CD14-positive monocyte (primary cell): ENCODE data around the gene CEP126. TPM values are rescaled to one million over a fixed set of nuclear protein-coding genes. Genes with fewer than 3 reads are reported as not detected.

Source experiments
- DNase-seq, 3 donors: peaks; one replicate each; pipeline ENCODE4 v3.0.0-alpha.2; 2011 to 2022
- H2AFZ ChIP-seq: 2 replicates; pipeline ENCODE4 v1.6.0; 2012; ENCODE audit warnings: mild to moderate bottlenecking, low read depth, low read length, inconsistent platforms; ENCODE audit not compliant: insufficient read depth, poor library complexity, severe bottlenecking
- H3K27ac ChIP-seq, 2 donors: 1 replicate in 1 of 2; 2 replicates in 1 of 2; pipeline ENCODE4 v1.5.1; 2012 to 2013; ENCODE audit warnings: low read length in 2 of 2, control low read depth in 1 of 2, inconsistent platforms in 1 of 2, low read depth in 1 of 2, mild to moderate bottlenecking in 1 of 2
- H3K27me3 ChIP-seq, 2 donors: one replicate each; pipeline versions ENCODE4 v1.6.0 to v1.6.1; 2011 to 2013; ENCODE audit warnings: low read length in 2 of 2; ENCODE audit not compliant: control insufficient read depth in 2 of 2, insufficient read depth in 2 of 2
- H3K36me3 ChIP-seq, 2 donors: replicated peaks in 1 of 2; 1 replicate in 1 of 2; 2 replicates in 1 of 2; pipeline versions ENCODE4 v1.5.1 to v1.6.1; 2012 to 2013; ENCODE audit warnings: low read length in 2 of 2, control low read depth in 1 of 2, inconsistent platforms in 1 of 2, mild to moderate bottlenecking in 1 of 2; ENCODE audit not compliant: insufficient read depth in 2 of 2, control insufficient read depth in 1 of 2
- H3K4me1 ChIP-seq, 2 donors: 1 replicate in 1 of 2; 2 replicates in 1 of 2; pipeline versions ENCODE4 v1.5.1 to v1.6.1; 2012 to 2013; ENCODE audit warnings: low read length in 2 of 2, control low read depth in 1 of 2, inconsistent platforms in 1 of 2, mild to moderate bottlenecking in 1 of 2, moderate library complexity in 1 of 2; ENCODE audit not compliant: insufficient read depth in 2 of 2, control insufficient read depth in 1 of 2
- H3K4me2 ChIP-seq: replicated peaks from 2 replicates; pipeline ENCODE3; 2012; ENCODE audit warnings: low read length, moderate library complexity, mild to moderate bottlenecking; ENCODE audit not compliant: poor library complexity, severe bottlenecking; ENCODE audit errors: extremely low read depth
- H3K4me3 ChIP-seq, 3 experiments: fragments of 200-600 bp in 1 of 3; sonication (generic) in 1 of 3; replicated peaks in 1 of 3; 1 replicate in 2 of 3; 2 replicates in 1 of 3; pipeline ENCODE4 v1.5.1; 2011 to 2013; ENCODE audit warnings: low read length in 3 of 3, mild to moderate bottlenecking in 3 of 3, control low read depth in 2 of 3, low read depth in 2 of 3, inconsistent platforms in 1 of 3, moderate library complexity in 1 of 3
- H3K79me2 ChIP-seq: 2 replicates; pipeline ENCODE4 v1.6.0; 2012; ENCODE audit warnings: mild to moderate bottlenecking, control low read depth, inconsistent platforms, low read length, moderate library complexity; ENCODE audit not compliant: insufficient read depth
- H3K9ac ChIP-seq: 2 replicates; pipeline ENCODE4 v1.6.0; 2017; ENCODE audit warnings: low read length, mild to moderate bottlenecking; ENCODE audit not compliant: insufficient read depth, poor library complexity, severe bottlenecking
- H3K9me3 ChIP-seq, 2 donors: replicated peaks in 1 of 2; 1 replicate in 1 of 2; 2 replicates in 1 of 2; pipeline versions ENCODE4 v1.5.1 to v1.6.1; 2012 to 2013; ENCODE audit warnings: low read length in 2 of 2, control low read depth in 1 of 2; ENCODE audit not compliant: control insufficient read depth in 1 of 2, insufficient read depth in 1 of 2
- H4K20me1 ChIP-seq: 2 replicates; pipeline ENCODE4 v1.6.0; 2012; ENCODE audit warnings: mild to moderate bottlenecking, low read length, control low read depth, moderate library complexity; ENCODE audit not compliant: insufficient read depth
- H3K27ac Mint-ChIP-seq, 7 donors: one replicate each; pipeline ENCODE4 v1.8.0; 2020; ENCODE audit warnings: mild to moderate bottlenecking in 7 of 7, mixed read lengths in 7 of 7, moderate library complexity in 6 of 7, inconsistent platforms in 2 of 7
- H3K27me3 Mint-ChIP-seq, 3 donors: one replicate each; pipeline ENCODE4 v1.8.0; 2021 to 2022; ENCODE audit warnings: low read depth in 3 of 3, mild to moderate bottlenecking in 3 of 3, mixed read lengths in 3 of 3, moderate library complexity in 3 of 3, inconsistent platforms in 1 of 3
- H3K36me3 Mint-ChIP-seq, 2 donors: one replicate each; pipeline ENCODE4 v1.8.0; 2020; ENCODE audit warnings: mixed read lengths in 2 of 2, inconsistent platforms in 1 of 2, mild to moderate bottlenecking in 1 of 2
- H3K4me1 Mint-ChIP-seq: one replicate; pipeline ENCODE4 v1.8.0; 2020; ENCODE audit warnings: mild to moderate bottlenecking, mixed read lengths
- H3K4me3 Mint-ChIP-seq, 2 donors: one replicate each; pipeline ENCODE4 v1.8.0; 2020; ENCODE audit warnings: mild to moderate bottlenecking in 2 of 2, mixed read lengths in 2 of 2, moderate library complexity in 1 of 2
- H3K9me3 Mint-ChIP-seq, 7 donors: one replicate each; pipeline ENCODE4 v1.8.0; 2020 to 2022; ENCODE audit warnings: mixed read lengths in 7 of 7, mild to moderate bottlenecking in 6 of 7, moderate library complexity in 6 of 7, inconsistent platforms in 2 of 7
- WGBS: methylation state at CpG from one replicate; pipeline ENCODE4 v1.1.5; 2013; ENCODE audit warnings: missing lambda C conversion rate; ENCODE audit not compliant: insufficient coverage; 5-methylcytosine and 5-hydroxymethylcytosine counted together
- intact Hi-C, 2 donors: fragments of 100-400 bp; cut with micrococcal nuclease; formaldehyde crosslinking; loops; one replicate each; pipeline versions ENCODE4 v1.15.0 to v1.15.1; 2023
- polyA plus RNA-seq, 3 donors: library from polyadenylated mRNA; depleted of rRNA in 1 of 3; unstranded in 2 of 3; stranded (reverse) in 1 of 3; fragments of 300-500 nt in 2 of 3; fragments of >200 nt in 1 of 3; fragmentation: Illumina TruSeq in 2 of 3; gene quantifications; 1 replicate in 2 of 3; 2 replicates in 1 of 3; pipeline ENCODE4 v1.2.3, GENCODE V29; 2012 to 2021
- TF ChIP-seq, protein P1 (sequence below): fragments of 200-600 bp; IDR thresholded peaks from one replicate; pipeline ENCODE4 v1.8.0; 2022; ENCODE audit warnings: antibody characterized with exemption, mild to moderate bottlenecking

Gene CEP126
- polyA plus RNA-seq, 3 donors, result 0.02 to 0.52 TPM; not detected in 1

GRCh38 chr11:101866619-101867491, 48.0 kb upstream of the CEP126 start:
- no peaks in the 10 kb centered on the region for H3K79me2 ChIP-seq
- no peak for DNase-seq
- no peak overlapping the region for H3K4me3 ChIP-seq
- H2AFZ ChIP-seq, result no peak overlapping the region
- WGBS, result 70% methylated on average over 1 of the region's 5 CpGs
- H3K9ac ChIP-seq, result no peak overlapping the region
- Mint-ChIP-seq H3K9me3 (peaks cover 0 to 3% (median 0%) of the 10 kb centered on the region in 7 donors), H3K4me1 (no peaks in the 10 kb centered on the region), H3K4me3 (no peak overlapping the region), H3K27me3 (peaks cover 0 to 2% (median 0%) of the 10 kb centered on the region in 3 donors), H3K36me3 (no peaks in the 10 kb centered on the region), H3K27ac (no peak overlapping the region)
- H4K20me1 ChIP-seq, result no peaks in the 10 kb centered on the region
- no peaks in the 10 kb centered on the region for H3K9me3 ChIP-seq
- no peaks in the 10 kb centered on the region for H3K4me1 ChIP-seq
- no peak overlapping the region for H3K27ac ChIP-seq
- H3K36me3 ChIP-seq, result no peaks in the 10 kb centered on the region
- TF ChIP-seq, protein P1, sequence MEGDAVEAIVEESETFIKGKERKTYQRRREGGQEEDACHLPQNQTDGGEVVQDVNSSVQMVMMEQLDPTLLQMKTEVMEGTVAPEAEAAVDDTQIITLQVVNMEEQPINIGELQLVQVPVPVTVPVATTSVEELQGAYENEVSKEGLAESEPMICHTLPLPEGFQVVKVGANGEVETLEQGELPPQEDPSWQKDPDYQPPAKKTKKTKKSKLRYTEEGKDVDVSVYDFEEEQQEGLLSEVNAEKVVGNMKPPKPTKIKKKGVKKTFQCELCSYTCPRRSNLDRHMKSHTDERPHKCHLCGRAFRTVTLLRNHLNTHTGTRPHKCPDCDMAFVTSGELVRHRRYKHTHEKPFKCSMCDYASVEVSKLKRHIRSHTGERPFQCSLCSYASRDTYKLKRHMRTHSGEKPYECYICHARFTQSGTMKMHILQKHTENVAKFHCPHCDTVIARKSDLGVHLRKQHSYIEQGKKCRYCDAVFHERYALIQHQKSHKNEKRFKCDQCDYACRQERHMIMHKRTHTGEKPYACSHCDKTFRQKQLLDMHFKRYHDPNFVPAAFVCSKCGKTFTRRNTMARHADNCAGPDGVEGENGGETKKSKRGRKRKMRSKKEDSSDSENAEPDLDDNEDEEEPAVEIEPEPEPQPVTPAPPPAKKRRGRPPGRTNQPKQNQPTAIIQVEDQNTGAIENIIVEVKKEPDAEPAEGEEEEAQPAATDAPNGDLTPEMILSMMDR, result no peak
- intact Hi-C loops, result loop anchor here (10.0 kb wide), 1 partner anchor 138 kb away; no protein-coding TSS in a partner anchor
- H3K4me2 ChIP-seq, result no peak overlapping the region
- H3K27me3 ChIP-seq, result no peaks in the 10 kb centered on the region

DNA sequence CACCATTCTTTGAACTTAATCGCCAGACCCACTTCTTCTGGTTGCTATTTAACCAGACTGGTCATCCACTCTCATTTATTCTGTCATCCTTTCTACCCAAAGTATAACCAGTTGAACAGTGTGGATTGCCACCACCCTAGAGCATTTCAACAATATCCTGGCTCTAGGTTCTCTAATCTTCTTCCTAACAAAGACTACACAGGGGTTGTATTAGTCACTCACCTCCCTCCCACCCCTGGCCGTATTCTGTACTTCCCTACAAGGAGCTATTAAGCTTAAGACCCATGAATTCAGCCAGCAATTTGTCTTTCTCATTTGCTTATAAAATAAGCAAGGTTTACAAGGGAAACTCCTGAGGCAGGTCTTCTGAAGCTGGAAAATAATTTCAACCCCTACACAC, 46.9 kb upstream of the CEP126 start:
- no peaks in the 10 kb centered on the region for H3K27me3 ChIP-seq
- no peak overlapping the region for H3K4me2 ChIP-seq
- H3K4me3 ChIP-seq, result no peak overlapping the region
- no peaks in the 10 kb centered on the region for H3K36me3 Mint-ChIP-seq
- intact Hi-C loops, result loop anchor here (10.0 kb wide), 1 partner anchor 137 kb away; no protein-coding TSS in a partner anchor
- H3K79me2 ChIP-seq, result no peaks in the 10 kb centered on the region
- DNase-seq, result no peak
- no peaks in the 10 kb centered on the region for H3K9me3 ChIP-seq
- no peaks in the 10 kb centered on the region for H3K36me3 ChIP-seq
- no peaks in the 10 kb centered on the region for H3K27me3 Mint-ChIP-seq
- peaks cover 0 to 3% (median 0%) of the 10 kb centered on the region in 7 donors for H3K9me3 Mint-ChIP-seq
- WGBS, result 100% methylated on average over 1 of the region's 2 CpGs
- H2AFZ ChIP-seq, result no peak overlapping the region
- no peaks in the 10 kb centered on the region for H3K4me1 Mint-ChIP-seq
- H3K9ac ChIP-seq, result no peak overlapping the region
- no peak overlapping the region for H3K27ac Mint-ChIP-seq
- no peaks in the 10 kb centered on the region for H3K4me1 ChIP-seq
- no peaks in the 10 kb centered on the region for H4K20me1 ChIP-seq
- H3K4me3 Mint-ChIP-seq, result no peak overlapping the region
- H3K27ac ChIP-seq, result no peak overlapping the region
- TF ChIP-seq, protein P1, result no peak
